ENCODE data around the gene NRBF2.
"Not testable (repeated sequence)": the region's sequence is repeated elsewhere in the genome, so short reads cannot be mapped to it uniquely, and the experiment has no call there.

Gene NRBF2

DNA sequence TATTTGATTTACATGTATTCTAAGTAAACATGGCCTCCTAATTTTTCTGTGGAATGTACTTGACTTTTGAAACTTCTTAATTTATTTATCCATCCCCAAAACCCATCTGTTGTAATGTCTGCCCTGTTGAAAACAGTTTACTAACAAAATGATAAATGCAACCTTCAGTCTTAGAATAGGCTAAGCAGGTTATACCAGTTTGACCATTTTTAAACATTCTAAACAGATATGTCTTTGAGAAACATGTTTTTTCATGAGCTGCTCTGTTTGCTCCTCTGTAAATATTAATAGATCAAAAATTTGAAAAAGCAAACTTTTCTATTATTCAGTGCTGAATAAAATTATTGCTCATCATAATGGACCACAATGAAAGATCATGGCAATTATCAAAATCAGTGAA, 33.4 kb upstream of the NRBF2 start:
- TF ChIP-seq CTCF (conservative IDR thresholded peaks at IDR 0.05), result no peak
- no peak overlapping the region for H3K27ac ChIP-seq

- H3K27ac ChIP-seq, result not testable (repeated sequence)
These were observed 32.0 kb upstream of the NRBF2 start for GRCh38 chr10:63101091-63101490.

DNA sequence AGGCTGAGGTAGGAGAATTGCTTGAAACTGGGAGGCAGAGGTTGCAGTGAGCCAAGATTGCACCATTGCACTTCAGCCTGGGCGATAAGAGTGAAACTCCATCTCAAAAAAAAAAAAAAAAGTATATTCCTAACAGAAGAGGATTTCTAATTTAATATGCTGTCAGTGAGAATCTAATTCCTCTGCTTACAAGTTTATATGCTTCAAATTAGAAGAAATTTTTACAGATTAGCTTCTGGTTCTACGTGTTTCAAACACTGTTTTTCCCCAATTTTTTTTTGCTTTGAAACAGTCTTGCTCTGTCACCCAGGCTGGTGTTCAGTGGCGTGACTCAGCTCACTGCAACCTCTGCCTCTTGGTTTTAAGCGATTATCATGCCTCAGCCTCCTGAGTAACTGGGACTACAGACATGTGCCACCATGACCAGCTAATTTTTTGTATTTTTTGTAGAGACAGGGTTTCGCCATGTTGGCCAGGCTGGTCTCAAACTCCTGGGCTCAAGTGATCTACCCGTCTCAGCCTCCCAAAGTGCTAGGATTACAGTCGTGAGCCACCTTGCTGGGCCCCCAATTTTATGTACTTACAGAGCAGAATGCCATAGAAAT, 30.7 kb upstream of the NRBF2 start:
- H3K27ac ChIP-seq, result not testable (repeated sequence)

- H3K27ac ChIP-seq, result not testable (repeated sequence)
These were observed 29.9 kb upstream of the NRBF2 start for GRCh38 chr10:63103178-63103577.

DNA sequence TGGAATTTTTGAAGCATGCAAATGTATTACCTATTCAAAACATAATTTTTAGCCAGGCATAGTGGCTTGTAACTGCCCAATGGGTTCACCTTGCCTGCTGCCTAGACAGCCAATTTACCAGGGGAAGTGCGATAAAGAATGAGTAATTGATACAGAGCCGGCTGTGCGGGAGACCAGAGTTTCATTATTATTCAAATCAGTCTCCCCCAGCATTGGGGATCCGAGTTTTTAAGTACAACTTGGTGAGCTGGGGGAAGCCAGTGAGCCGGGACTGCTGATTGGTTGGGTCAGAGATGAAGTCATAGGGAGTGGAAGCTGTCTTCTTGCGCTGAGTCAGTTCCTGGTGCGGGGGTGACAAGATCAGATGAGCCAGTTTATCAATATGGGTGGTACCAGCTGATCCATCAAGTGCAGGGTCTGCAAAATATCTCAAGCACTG, 29.1 kb upstream of the NRBF2 start:
- no peak for TF ChIP-seq CTCF (conservative IDR thresholded peaks at IDR 0.05)
- no peak overlapping the region for H3K27ac ChIP-seq

- no peak for TF ChIP-seq CTCF (conservative IDR thresholded peaks at IDR 0.05)
- H3K27ac ChIP-seq, result no peak overlapping the region
These were observed 27.7 kb upstream of the NRBF2 start for GRCh38 chr10:63105225-63106110.

- H3K27ac ChIP-seq, result no peak overlapping the region
- TF ChIP-seq CTCF (conservative IDR thresholded peaks at IDR 0.05), result no peak
These were observed 26.9 kb upstream of the NRBF2 start for GRCh38 chr10:63106111-63106755.

GRCh38 chr10:63107943-63108437, 25.1 kb upstream of the NRBF2 start:
- H3K27ac ChIP-seq, result no peak overlapping the region
- TF ChIP-seq CTCF (conservative IDR thresholded peaks at IDR 0.05), result no peak

GRCh38 chr10:63110940-63111339, 22.2 kb upstream of the NRBF2 start:
- H3K27ac ChIP-seq, result no peak overlapping the region
- TF ChIP-seq CTCF (conservative IDR thresholded peaks at IDR 0.05), result no peak
